CD4-positive, alpha-beta T cell treated with Interferon alpha-2 for 1 hour (primary cell): ENCODE results near the gene ARVCF.

ENCODE experiments used
- DNase-seq, 2 donors: peaks; one replicate each; pipeline ENCODE4 v3.0.0-alpha.2; 2020 to 2022

The ARVCF gene

DNA sequence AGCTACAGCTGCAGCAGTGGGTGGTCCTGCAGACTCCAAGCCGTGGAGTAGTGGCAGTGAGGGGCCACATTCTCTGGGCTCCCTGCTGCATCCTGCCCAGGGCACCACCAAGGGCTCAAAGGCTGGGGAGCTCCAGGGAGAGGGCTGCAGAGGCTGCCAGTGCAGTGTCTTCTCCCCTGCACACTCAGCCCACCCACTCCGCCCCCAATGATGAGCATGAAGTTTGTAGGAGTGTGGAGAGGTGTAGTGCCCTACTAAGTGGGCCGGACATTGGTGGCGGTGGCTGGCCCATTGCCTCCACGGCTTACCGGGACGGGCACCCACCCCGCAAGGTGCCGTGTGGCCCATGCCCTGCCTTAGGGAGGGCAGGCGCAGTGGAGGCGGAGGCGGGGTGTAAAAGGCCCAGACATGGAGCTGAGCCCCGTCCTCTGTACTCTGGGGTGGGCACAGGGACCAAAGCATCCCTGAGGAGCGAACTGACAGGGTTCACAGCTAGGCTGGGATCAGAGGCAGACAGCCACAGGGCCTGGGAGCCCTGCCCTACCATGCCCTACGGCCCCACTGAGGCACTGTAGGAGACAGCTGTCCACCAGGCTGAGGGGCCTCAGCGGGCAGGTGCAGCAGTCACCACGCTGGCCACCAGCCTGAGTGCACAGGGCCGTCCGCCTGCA, 18.9 kb downstream of the ARVCF start:
- DNase-seq: no peak

- no peak for DNase-seq
Measured at GRCh38 chr22:19996694-19997384, 19.8 kb downstream of the ARVCF start.

DNA sequence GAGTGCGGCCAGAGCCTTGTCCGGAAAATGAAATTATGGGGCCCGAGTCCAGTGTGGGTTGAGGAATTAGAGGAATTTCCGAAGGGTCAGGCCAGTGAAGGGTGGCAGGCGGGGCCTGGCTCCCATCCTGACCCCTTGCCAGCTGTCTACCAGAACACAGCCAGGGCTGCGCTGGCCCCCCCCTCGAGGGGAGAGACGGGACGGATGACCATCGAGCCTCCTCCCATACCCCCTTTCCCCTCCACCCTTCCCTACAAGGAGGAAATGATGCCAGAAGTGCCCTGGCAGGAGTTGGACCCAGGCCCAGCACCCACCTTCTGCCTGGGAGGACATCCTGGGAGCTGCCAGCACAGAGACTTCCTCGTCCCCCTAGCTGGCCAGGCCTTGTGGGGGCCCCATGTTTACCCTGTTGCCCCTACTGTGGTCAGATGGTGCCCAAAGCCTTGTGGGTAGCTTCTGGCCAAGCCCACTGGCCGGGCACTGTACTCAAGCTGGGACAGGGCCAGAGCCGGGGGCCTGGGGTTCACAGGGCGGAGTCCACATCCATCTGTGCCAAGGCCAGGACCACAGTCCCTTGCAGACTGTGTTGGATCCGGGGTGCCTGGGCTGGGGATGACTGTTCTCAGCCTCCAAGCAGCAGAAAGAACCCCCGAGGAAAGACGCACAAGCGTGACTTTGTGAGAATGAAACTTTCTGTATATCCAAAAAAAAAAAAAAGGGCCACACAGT, 20.8 kb downstream of the ARVCF start:
- DNase-seq: no peak

- no peak for DNase-seq
Measured at GRCh38 chr22:19994851-19995610, 21.6 kb downstream of the ARVCF start.

- DNase-seq: no peak
Measured at GRCh38 chr22:19993926-19994325, 22.7 kb downstream of the ARVCF start.

- no peak for DNase-seq
Measured at GRCh38 chr22:19992921-19993355, 23.7 kb downstream of the ARVCF start.

GRCh38 chr22:19992481-19992911, 24.1 kb downstream of the ARVCF start:
- DNase-seq: no peak

DNA sequence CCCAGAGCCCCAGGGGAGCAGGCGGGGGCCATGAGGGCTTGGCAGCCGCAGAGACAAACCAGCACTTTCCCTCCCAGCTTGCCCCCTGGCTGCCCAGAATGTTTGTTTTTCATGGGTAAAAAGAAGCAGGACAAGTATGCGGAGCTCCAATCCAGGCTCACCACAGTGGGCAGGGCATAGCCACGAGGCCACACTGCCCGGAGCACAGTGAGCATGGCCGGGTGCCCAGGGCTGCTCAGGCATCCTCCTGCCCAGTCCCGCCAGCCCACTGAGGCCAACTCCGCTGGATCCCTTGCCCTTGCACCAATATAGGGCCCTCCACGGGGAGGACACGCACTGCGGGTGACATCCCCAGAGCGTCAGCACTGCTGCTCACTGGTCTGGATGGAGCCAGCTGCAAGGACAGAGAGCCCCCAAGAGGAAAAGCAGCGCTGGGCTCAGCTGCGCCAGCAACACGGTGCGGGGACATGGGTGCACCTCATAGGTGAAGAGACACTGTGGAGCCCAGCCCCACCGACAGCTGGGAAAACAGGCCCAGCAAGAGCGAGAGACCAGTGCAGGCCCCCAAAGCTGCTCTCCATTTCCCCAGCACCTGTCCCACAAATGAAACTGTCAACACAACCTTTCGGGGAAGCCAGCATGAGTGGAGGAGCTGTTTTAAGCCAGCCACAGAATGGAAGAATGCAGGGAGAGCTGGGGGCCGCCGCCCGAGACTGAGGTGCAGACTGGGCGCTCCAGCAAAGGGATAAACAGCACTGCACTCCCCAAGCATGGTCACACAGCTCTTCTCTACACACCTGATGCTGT, 24.8 kb downstream of the ARVCF start:
- no peak for DNase-seq

DNA sequence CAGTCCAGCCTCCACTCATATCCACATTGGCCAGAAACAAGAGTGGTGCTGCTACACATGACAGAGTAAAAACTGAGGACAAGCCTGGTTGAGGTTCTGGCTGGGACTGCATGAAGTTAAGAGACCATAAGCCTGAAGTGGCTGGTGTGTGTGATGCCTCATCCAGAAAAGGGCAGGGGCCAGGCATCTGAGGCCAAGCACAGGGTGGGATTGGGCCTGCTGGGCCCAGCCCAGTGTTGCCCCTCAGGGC, 25.3 kb downstream of the ARVCF start:
- no peak for DNase-seq

DNA sequence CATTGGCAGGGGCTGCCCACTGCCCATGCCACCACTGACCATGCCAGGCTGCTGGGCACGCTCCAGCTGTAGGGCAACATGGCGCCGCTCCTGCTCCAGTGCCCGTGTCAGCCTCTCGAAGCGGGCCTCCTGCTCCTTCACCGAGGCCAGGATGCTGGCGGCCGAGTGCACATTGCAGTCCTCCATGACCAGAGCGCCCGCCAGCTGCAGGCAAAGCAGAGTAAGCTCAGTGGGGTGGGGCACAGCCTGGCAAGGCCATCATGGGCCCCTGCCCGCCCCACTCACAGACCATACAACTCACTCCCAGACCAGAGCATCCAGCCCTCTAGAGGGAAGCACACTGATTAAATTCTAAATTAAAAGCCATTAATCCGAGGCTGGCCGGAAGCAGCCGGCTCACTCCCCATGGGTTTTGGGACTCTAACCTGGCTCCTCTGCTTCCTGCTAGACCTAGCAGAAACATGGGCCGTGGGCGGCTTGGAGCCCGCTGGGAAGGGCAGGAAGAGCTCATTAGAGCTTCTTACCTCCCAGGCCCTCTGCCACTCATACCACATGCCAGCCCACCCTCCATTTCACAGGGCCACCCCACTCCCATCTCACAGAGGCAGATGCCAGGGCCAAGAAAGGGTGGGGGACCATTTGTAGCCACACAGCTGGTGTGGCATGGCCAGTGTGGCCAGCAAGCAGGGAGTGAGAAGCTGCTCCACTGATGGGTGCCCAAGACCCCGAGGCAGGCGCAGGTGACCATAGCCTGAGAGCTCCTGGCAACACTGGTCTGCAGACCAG, 25.8 kb downstream of the ARVCF start:
- DNase-seq: no peak

- DNase-seq: no peak
Measured at GRCh38 chr22:19990188-19990587, 26.4 kb downstream of the ARVCF start.

DNA sequence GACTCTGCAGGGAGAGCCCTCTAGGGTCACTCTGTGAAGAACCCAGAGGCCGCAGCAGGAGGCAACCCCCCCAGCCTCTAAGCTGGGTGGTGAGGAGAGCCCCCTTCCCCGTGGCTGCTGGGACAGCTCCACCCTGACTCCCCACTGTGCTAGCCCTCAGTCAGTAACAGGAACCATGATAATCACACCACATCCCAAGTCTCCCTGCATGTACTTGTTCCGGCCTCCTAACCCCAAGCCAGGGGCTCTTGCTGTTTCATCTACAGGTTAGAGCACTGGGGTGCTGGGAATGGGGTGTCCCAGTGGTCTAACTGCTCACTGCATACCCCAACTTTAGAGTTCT, 26.9 kb downstream of the ARVCF start:
- no peak for DNase-seq

DNA sequence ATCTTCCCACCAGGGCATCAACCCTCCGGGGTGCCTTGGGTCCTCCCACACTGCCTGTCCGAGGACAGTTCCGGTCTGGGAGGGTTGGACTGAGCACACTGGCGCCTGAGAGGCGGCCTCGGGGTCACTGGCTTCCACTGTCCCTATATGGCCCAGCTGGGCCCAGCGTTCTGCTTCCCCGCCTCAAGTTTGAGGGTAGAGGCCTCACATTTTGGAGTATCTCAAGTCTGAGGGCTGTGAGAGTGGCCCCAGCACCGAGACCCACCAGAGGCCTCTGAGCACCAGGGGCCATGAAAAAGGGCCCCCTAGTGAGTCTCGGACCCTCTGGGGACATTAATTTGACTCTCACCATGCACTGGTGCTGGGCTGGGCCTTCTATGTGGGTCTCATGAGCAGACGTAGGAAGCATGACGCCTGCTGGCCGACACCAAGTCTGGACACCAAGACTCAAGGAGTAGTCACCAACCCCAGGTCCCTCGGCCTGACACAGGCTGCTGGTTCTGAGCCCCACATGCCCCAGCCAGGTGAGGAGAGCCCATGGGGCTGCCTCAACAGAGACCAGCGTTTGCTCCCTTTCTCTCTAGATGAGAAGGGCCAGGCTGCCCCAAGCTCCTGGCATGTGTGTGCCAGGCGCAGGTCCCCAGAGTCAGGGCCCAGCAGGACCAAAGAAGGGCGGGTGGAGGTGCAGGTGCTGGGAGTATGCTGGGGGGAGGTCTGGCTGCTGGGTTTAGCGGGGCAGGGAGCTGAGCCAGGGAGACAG, 27.5 kb downstream of the ARVCF start:
- DNase-seq: no peak

GRCh38 chr22:19988331-19988808, 28.3 kb downstream of the ARVCF start:
- DNase-seq: no peak

DNA sequence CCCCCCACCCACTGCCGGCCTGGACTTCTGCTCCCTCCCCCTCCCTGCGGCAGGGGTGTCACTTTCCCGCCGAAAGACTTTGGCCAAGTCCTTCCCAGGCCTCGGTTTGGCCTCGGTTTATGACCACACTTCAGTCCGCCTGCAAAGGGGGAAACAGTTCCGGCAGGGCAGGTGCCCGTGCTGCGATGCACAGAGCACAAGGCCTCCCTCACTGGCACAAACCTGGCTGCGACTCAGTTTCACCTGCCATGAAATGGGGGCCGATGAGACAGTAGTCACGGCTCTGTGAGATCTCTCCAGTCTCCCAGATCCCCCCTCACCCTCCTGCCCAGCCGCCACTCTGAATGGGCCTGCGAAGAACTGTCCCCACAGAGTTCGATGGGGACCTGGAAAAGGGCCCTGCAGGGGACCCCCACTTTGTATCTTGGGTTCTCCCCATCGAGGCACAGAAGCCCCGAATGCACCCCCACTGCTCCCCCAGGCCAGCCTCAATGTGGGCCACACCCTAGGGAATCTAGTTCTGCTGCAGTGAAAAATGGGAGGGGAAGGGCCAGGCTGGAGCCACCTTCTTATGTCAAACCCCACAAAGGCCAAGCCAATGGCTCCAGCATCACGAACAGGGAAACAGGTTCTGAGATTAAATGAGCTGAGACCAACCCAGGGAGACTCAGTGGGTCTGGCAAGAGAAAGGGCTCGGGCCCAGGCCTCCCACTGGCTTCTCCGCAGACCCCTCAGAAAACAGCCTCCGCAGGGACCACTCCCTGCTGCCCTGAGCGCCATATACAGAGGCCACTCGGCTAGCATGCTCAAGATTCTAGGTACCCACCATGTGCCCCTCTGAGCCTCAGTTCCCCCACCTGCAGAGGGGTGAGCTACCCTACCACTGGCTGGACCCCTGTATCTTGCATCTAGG, 29.0 kb downstream of the ARVCF start:
- no peak for DNase-seq

GRCh38 chr22:19986410-19987341, 29.9 kb downstream of the ARVCF start:
- peak; percentile 57 to 65 for DNase-seq

- no peak for DNase-seq
Measured at GRCh38 chr22:19986011-19986409, 30.6 kb downstream of the ARVCF start.
